HepG2 (cell line): ENCODE results near the gene MRPS10. TPM values are rescaled to one million over a fixed set of nuclear protein-coding genes. Genes with fewer than 3 reads are reported as not detected.

Source experiments
- ATAC-seq: fragments of 200-7000 bp; cut with Tn5 transposase; 3 replicates; pipeline ENCODE4 v1.9.1; 2020; ENCODE audit warnings: mild to moderate bottlenecking, moderate library complexity
- BruUV-seq: library from RNA; stranded (reverse); fragments of 400-500 nt; replicated peaks from 2 replicates; lab custom pipeline; 2021; lab: Mats Ljungman, UMichigan
- CTCF ChIA-PET: fragments of 300-600 bp; formaldehyde crosslinking; extraction: SDS; loops from one replicate; lab custom pipeline; 2021; ENCODE audit warnings: low total read pairs, inconsistent platforms, low intra/inter-chr PET ratio; lab: Yijun Ruan, JAX
- POLR2A ChIA-PET: fragments of 350-600 bp; sonication (Branson Sonifier 250); formaldehyde crosslinking; loops from one replicate; lab custom pipeline; 2020; ENCODE audit warnings: antibody characterized with exemption, inconsistent platforms; lab: Yijun Ruan, JAX
- DNase-seq: peaks from one replicate; pipeline ENCODE4 v3.0.0-alpha.2; 2015; ENCODE audit warnings: low spot score
- FAIRE-seq: peaks from 3 replicates; lab custom pipeline; 2011; peaks lifted over from hg19 to GRCh38; lab: Jason Lieb, UNC
- H2AFZ ChIP-seq: one replicate; pipeline ENCODE4 v1.6.1; 2011; ENCODE audit warnings: low read length, inconsistent platforms
- H3K27ac ChIP-seq: fragments of 300-600 bp; 3 replicates; pipeline ENCODE4 v1.8.0; 2011; ENCODE audit warnings: mixed run types, mild to moderate bottlenecking, mixed read lengths, low read length, inconsistent platforms; ENCODE audit not compliant: insufficient read depth; ENCODE audit errors: extremely low read length
- H3K27me3 ChIP-seq, 2 experiments: fragments of 200-600 bp in 1 of 2; 2 replicates in 1 of 2; 3 replicates in 1 of 2; pipeline versions ENCODE4 v1.6.0 to v1.8.0; 2011; ENCODE audit warnings: low read length in 2 of 2, mild to moderate bottlenecking in 2 of 2, moderate library complexity in 2 of 2, inconsistent platforms in 1 of 2; ENCODE audit not compliant: insufficient read depth in 2 of 2, control insufficient read depth in 1 of 2
- H3K36me3 ChIP-seq, 2 experiments: fragments of 200-600 bp in 1 of 2; replicated peaks in 1 of 2; 2 replicates in 1 of 2; 3 replicates in 1 of 2; pipeline versions ENCODE4 v1.5.1 to v1.8.0; 2011; ENCODE audit warnings: low read length in 2 of 2, inconsistent platforms in 1 of 2; ENCODE audit not compliant: insufficient read depth in 2 of 2, control insufficient read depth in 1 of 2
- H3K4me1 ChIP-seq: 2 replicates; pipeline ENCODE4 v1.5.1; 2012; ENCODE audit warnings: low read length, inconsistent platforms; ENCODE audit not compliant: insufficient read depth
- H3K4me2 ChIP-seq: 2 replicates; pipeline ENCODE4 v1.6.0; 2011; ENCODE audit warnings: low read depth, low read length, inconsistent platforms
- H3K4me3 ChIP-seq, 3 experiments: fragments of 200-600 bp in 1 of 3; sonication (generic), shearing (Covaris generic) in 1 of 3; replicated peaks in 1 of 3; 2 replicates each; pipeline ENCODE4 v1.5.1; 2011 to 2016; ENCODE audit warnings: low read length in 3 of 3, inconsistent platforms in 2 of 3, low read depth in 2 of 3, mild to moderate bottlenecking in 2 of 3, control low read depth in 1 of 3, mixed read lengths in 1 of 3; ENCODE audit not compliant: insufficient read depth in 1 of 3
- H3K79me2 ChIP-seq: one replicate; pipeline ENCODE4 v1.6.1; 2011; ENCODE audit warnings: low read length, inconsistent platforms; ENCODE audit not compliant: insufficient read depth
- H3K9ac ChIP-seq: 2 replicates; pipeline ENCODE4 v1.6.0; 2011; ENCODE audit warnings: mild to moderate bottlenecking, low read depth, low read length, inconsistent platforms; ENCODE audit not compliant: insufficient read depth
- H3K9me3 ChIP-seq: 2 replicates; pipeline ENCODE4 v1.5.1; 2012; ENCODE audit warnings: mild to moderate bottlenecking, low read length
- H4K20me1 ChIP-seq: 2 replicates; pipeline ENCODE4 v1.6.0; 2011; ENCODE audit warnings: inconsistent platforms, mild to moderate bottlenecking, low read length, moderate library complexity; ENCODE audit not compliant: insufficient read depth
- CERS6 ChIP-seq: sonication (generic); formaldehyde crosslinking; IDR thresholded peaks from 2 replicates; pipeline ENCODE4 v1.5.0; 2020; ENCODE audit warnings: missing genetic modification reagents
- DBP ChIP-seq: sonication (generic); formaldehyde crosslinking; IDR thresholded peaks from 2 replicates; pipeline ENCODE4 v1.4.0; 2020; ENCODE audit warnings: missing genetic modification reagents; ENCODE audit errors: not compliant biosample characterization
- GABPB1 ChIP-seq: IDR thresholded peaks from 2 replicates; pipeline ENCODE4 v1.6.1; 2016; ENCODE audit warnings: mild to moderate bottlenecking, missing genetic modification reagents, moderate library complexity, missing compliant biosample characterization
- NR0B2 ChIP-seq: sonication (generic); formaldehyde crosslinking; IDR thresholded peaks from 2 replicates; pipeline ENCODE4 v1.4.0; 2020; ENCODE audit warnings: mild to moderate bottlenecking, missing genetic modification reagents
- PATZ1 ChIP-seq: sonication (generic); formaldehyde crosslinking; IDR thresholded peaks from 2 replicates; pipeline ENCODE4 v1.4.0; 2020; ENCODE audit warnings: missing genetic modification reagents
- TCF7 ChIP-seq: sonication (generic); IDR thresholded peaks from 2 replicates; pipeline ENCODE4 v1.6.1; 2016; ENCODE audit warnings: antibody characterized with exemption, low read depth
- ZNF251 ChIP-seq: sonication (generic); formaldehyde crosslinking; IDR thresholded peaks from 2 replicates; pipeline ENCODE4 v1.9.0; 2021; ENCODE audit warnings: mild to moderate bottlenecking, missing genetic modification reagents
- ZNF34 ChIP-seq: sonication (generic); formaldehyde crosslinking; IDR thresholded peaks from 2 replicates; pipeline ENCODE4 v1.4.0; 2020; ENCODE audit warnings: mild to moderate bottlenecking, missing genetic modification reagents, borderline replicate concordance
- ZNF552 ChIP-seq: sonication (generic); formaldehyde crosslinking; IDR thresholded peaks from 2 replicates; pipeline ENCODE4 v1.9.0; 2022; ENCODE audit warnings: missing genetic modification reagents, mild to moderate bottlenecking, borderline replicate concordance
- WGBS: methylation state at CpG from one replicate; pipeline ENCODE4 v1.1.6; 2017; ENCODE audit warnings: low lambda C conversion rate; 5-methylcytosine and 5-hydroxymethylcytosine counted together
- in situ Hi-C: cut with HindIII; loops from 2 replicates; pipeline ENCODE4 v1.10.0; 2017; ENCODE audit warnings: low pct_unique_long_range_greater_than_20kb; ENCODE audit not compliant: extremely low pct_ligation_motif_present
- intact Hi-C: fragments of 100-400 bp; cut with micrococcal nuclease; formaldehyde crosslinking; loops from one replicate; pipeline ENCODE4 v1.10.0; 2022; ENCODE audit not compliant: unreplicated experiment
- polyA plus RNA-seq, 8 experiments: library from polyadenylated mRNA; depleted of rRNA in 3 of 8; stranded (reverse) in 7 of 8; unstranded in 1 of 8; fragments of >200 nt; fragmentation: Illumina TruSeq in 4 of 8; extraction: Trizol in 4 of 8; gene quantifications; 2 replicates each; pipeline versions ENCODE4 v1.2.1 to v1.2.3, GENCODE V29; 2011 to 2016; ENCODE audit warnings: low read depth in 4 of 8, missing spikeins in 1 of 8, mixed read lengths in 1 of 8; ENCODE audit not compliant: insufficient read depth in 1 of 8
- total RNA-seq, 5 experiments: library from RNA; depleted of rRNA; stranded (reverse); fragments of >200 nt; fragmentation: Illumina TruSeq; extraction: Trizol; gene quantifications; 2 replicates each; pipeline ENCODE4 v1.2.3, GENCODE V29; 2016; ENCODE audit warnings: low read depth in 1 of 5

The MRPS10 gene
- total and polyA plus RNA-seq, 2 of the 13 experiments (the other 11 are each of a cell fraction or from before 2014, with no cell fraction given), result 31.7 to 54.6 TPM

DNA sequence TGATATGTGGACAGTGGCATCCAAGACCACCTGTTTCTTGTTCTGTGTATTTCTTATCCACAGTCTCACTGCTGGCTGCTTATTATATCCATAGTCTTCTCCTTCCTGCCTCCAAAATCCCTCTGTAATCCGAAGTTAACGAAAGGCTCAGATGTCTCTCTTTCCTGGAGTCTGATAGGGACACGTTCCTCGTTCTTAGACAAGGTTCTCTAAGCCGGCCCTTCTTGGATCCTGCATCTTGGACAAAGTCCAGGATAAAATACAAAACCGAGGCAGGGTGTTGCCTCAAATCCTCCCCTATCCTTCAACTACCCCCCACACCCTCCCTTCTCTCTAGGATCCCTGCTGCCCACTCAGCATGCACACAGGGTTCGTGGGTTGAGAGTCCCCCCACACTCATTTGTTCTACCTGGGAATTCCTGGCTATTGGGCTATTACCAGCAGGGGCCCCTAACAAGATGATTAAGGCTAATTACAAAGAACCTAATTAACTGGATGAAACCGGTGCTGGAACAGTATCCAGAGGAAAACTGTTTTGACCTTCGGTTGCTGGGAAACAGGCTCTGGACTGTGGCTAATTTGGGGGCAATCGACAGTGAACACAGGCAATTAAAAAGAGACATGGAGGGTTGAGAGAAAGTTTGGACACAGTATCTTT lies 32.7 kb upstream of the MRPS10 start:
- Histone ChIP-seq H3K27ac (no peak overlapping the region), H3K27me3 (peaks cover 0 to 17% of the 10 kb centered on the region in 2 experiments; a peak in 1 of 5 replicates), H3K4me3 (no peak overlapping the region), H3K4me2 (no peak overlapping the region), H3K36me3 (no peaks in the 10 kb centered on the region), H3K9me3 (no peaks in the 10 kb centered on the region), H4K20me1 (no peaks in the 10 kb centered on the region), H2AFZ (no peak overlapping the region), H3K9ac (no peak overlapping the region), H3K79me2 (no peaks in the 10 kb centered on the region), H3K4me1 (peaks cover 11% of the 10 kb centered on the region)
- DNase-seq, result no peak
- no peak for ATAC-seq
- POLR2A ChIA-PET, result no interaction called here
- FAIRE-seq, result no peak
- intact Hi-C loops, result no loop called here
- WGBS, result 56% methylated on average over 10 of the region's 10 CpGs
- CTCF ChIA-PET, result no interaction called here
- no TSS peak for BruUV-seq
- in situ Hi-C loops, result no loop called here
- TF ChIP-seq TCF7 (no peak), DBP (CRISPR knock-in tag) (no peak), NR0B2 (no peak), CERS6 (no peak), ZNF34 (no peak), GABPB1 (CRISPR knock-in tag) (no peak), ZNF552 (CRISPR knock-in tag) (no peak), PATZ1 (CRISPR knock-in tag) (no peak), ZNF251 (CRISPR knock-in tag) (no peak)
